Nephron (organoid): Measurements from ENCODE around the gene ALDH4A1.

ENCODE experiments used
- H3K27ac Mint-ChIP-seq, 3 experiments: 2 replicates each; pipeline ENCODE4 v1.8.0; 2020; ENCODE audit warnings: mixed read lengths in 3 of 3, mild to moderate bottlenecking in 2 of 3, moderate library complexity in 1 of 3
- H3K27me3 Mint-ChIP-seq: 2 replicates; pipeline ENCODE4 v1.8.0; 2021; ENCODE audit warnings: low read depth, mild to moderate bottlenecking, moderate library complexity, mixed read lengths
- H3K36me3 Mint-ChIP-seq: 2 replicates; pipeline ENCODE4 v1.8.0; 2020; ENCODE audit warnings: low read depth, mixed read lengths
- H3K4me1 Mint-ChIP-seq: 2 replicates; pipeline ENCODE4 v1.8.0; 2020; ENCODE audit warnings: mixed read lengths
- H3K4me3 Mint-ChIP-seq, 3 experiments: 2 replicates each; pipeline ENCODE4 v1.8.0; 2020; ENCODE audit warnings: mild to moderate bottlenecking in 3 of 3, mixed read lengths in 3 of 3, moderate library complexity in 2 of 3
- H3K9me3 Mint-ChIP-seq: 2 replicates; pipeline ENCODE4 v1.8.0; 2020; ENCODE audit warnings: mixed read lengths
- CTCF ChIP-seq, 3 experiments: fragments of 200-600 bp; sonication (generic); IDR thresholded peaks; one replicate each; pipeline ENCODE4 v1.5.0; 2021; ENCODE audit warnings: antibody characterized with exemption in 3 of 3; ENCODE audit not compliant: unreplicated experiment in 3 of 3

ALDH4A1 gene

GRCh38 chr1:18884727-18885126 lies 17.6 kb downstream of the ALDH4A1 start:
- Mint-ChIP-seq H3K27ac (no peak overlapping the region), H3K4me3 (no peak overlapping the region), H3K27me3 (peaks cover 33% of the 10 kb centered on the region), H3K36me3 (peaks cover 12% of the 10 kb centered on the region), H3K4me1 (peaks cover 16% of the 10 kb centered on the region), H3K9me3 (no peaks in the 10 kb centered on the region)
- TF ChIP-seq CTCF (IDR thresholded peaks at IDR 0.05; ENCODE audit: unreplicated experiment in 3 of 3), result no peak

- Mint-ChIP-seq H3K4me3 (no peak overlapping the region), H3K9me3 (no peaks in the 10 kb centered on the region), H3K27ac (no peak overlapping the region), H3K4me1 (peaks cover 16% of the 10 kb centered on the region), H3K27me3 (peaks cover 33% of the 10 kb centered on the region), H3K36me3 (peaks cover 12% of the 10 kb centered on the region)
- peak in 1 of 3 experiments; percentile 47 for TF ChIP-seq CTCF (IDR thresholded peaks at IDR 0.05; ENCODE audit: unreplicated experiment in 3 of 3)
These were observed 18.0 kb downstream of the ALDH4A1 start for GRCh38 chr1:18884419-18884717.

GRCh38 chr1:18883636-18884418 lies 18.5 kb downstream of the ALDH4A1 start:
- H3K4me3 Mint-ChIP-seq, result no peak overlapping the region
- TF ChIP-seq CTCF (IDR thresholded peaks at IDR 0.05; ENCODE audit: unreplicated experiment in 3 of 3), result peak; percentile 85 to 92 (median 89)
- H3K4me1 Mint-ChIP-seq, result peaks cover 16% of the 10 kb centered on the region
- H3K36me3 Mint-ChIP-seq, result peaks cover 12% of the 10 kb centered on the region
- no peaks in the 10 kb centered on the region for H3K9me3 Mint-ChIP-seq
- peaks cover 33% of the 10 kb centered on the region for H3K27me3 Mint-ChIP-seq
- H3K27ac Mint-ChIP-seq, result no peak overlapping the region

GRCh38 chr1:18883079-18883478 lies 19.3 kb downstream of the ALDH4A1 start:
- H3K27me3 Mint-ChIP-seq, result peaks cover 38% of the 10 kb centered on the region
- H3K4me1 Mint-ChIP-seq, result peaks cover 16% of the 10 kb centered on the region
- no peaks in the 10 kb centered on the region for H3K9me3 Mint-ChIP-seq
- H3K4me3 Mint-ChIP-seq, result no peak overlapping the region
- TF ChIP-seq CTCF (IDR thresholded peaks at IDR 0.05; ENCODE audit: unreplicated experiment in 3 of 3), result no peak
- H3K27ac Mint-ChIP-seq, result no peak overlapping the region
- peaks cover 12% of the 10 kb centered on the region for H3K36me3 Mint-ChIP-seq

GRCh38 chr1:18882486-18882885 lies 19.9 kb downstream of the ALDH4A1 start:
- H3K27me3 Mint-ChIP-seq, result peaks cover 39% of the 10 kb centered on the region
- H3K9me3 Mint-ChIP-seq, result no peaks in the 10 kb centered on the region
- H3K36me3 Mint-ChIP-seq, result peaks cover 10% of the 10 kb centered on the region
- H3K4me3 Mint-ChIP-seq, result no peak overlapping the region
- no peak for TF ChIP-seq CTCF (IDR thresholded peaks at IDR 0.05; ENCODE audit: unreplicated experiment in 3 of 3)
- H3K4me1 Mint-ChIP-seq, result peaks cover 16% of the 10 kb centered on the region
- H3K27ac Mint-ChIP-seq, result no peak overlapping the region
